Endodermal cell (in vitro differentiated cells): Measurements from ENCODE around the gene SPIN1. TPM values are rescaled to one million over a fixed set of nuclear protein-coding genes. Genes with fewer than 3 reads are reported as not detected.

Experiments
- DNase-seq: peaks from one replicate; pipeline ENCODE4 v3.0.0-alpha.2; 2017
- H3K27ac ChIP-seq: 2 replicates; pipeline ENCODE4 v1.5.1; 2013; ENCODE audit warnings: mild to moderate bottlenecking, low read depth, low read length, moderate library complexity
- H3K27me3 ChIP-seq: 2 replicates; pipeline ENCODE4 v1.6.1; 2013; ENCODE audit warnings: mild to moderate bottlenecking, low read length, moderate library complexity; ENCODE audit not compliant: insufficient read depth, control insufficient read depth, poor library complexity, severe bottlenecking
- H3K36me3 ChIP-seq: 2 replicates; pipeline ENCODE4 v1.7.0; 2013; ENCODE audit warnings: mild to moderate bottlenecking, low read length, moderate library complexity; ENCODE audit not compliant: control insufficient read depth, insufficient read depth
- H3K4me1 ChIP-seq: one replicate; pipeline ENCODE4 v1.7.0; 2013; ENCODE audit warnings: low read length; ENCODE audit not compliant: control insufficient read depth, insufficient read depth
- H3K4me3 ChIP-seq: 2 replicates; pipeline ENCODE4 v1.5.1; 2013; ENCODE audit warnings: mild to moderate bottlenecking, low read length, moderate library complexity
- H3K9ac ChIP-seq: 2 replicates; pipeline ENCODE4 v1.6.1; 2013; ENCODE audit warnings: mild to moderate bottlenecking, low read length, moderate library complexity; ENCODE audit not compliant: poor library complexity, severe bottlenecking; ENCODE audit errors: extremely low read depth
- H3K9me3 ChIP-seq: 2 replicates; pipeline ENCODE4 v1.6.1; 2013; ENCODE audit warnings: mild to moderate bottlenecking, low read length, moderate library complexity; ENCODE audit not compliant: control insufficient read depth
- H3K27ac Mint-ChIP-seq: 2 replicates; pipeline ENCODE4 v1.8.0; 2020; ENCODE audit warnings: mixed read lengths
- H3K27me3 Mint-ChIP-seq: 2 replicates; pipeline ENCODE4 v1.8.0; 2021; ENCODE audit warnings: mild to moderate bottlenecking, mixed read lengths; ENCODE audit not compliant: insufficient read depth
- H3K36me3 Mint-ChIP-seq: 2 replicates; pipeline ENCODE4 v1.8.0; 2020; ENCODE audit warnings: low read depth, mixed read lengths
- H3K4me1 Mint-ChIP-seq: 2 replicates; pipeline ENCODE4 v1.8.0; 2020; ENCODE audit warnings: mixed read lengths
- H3K4me3 Mint-ChIP-seq: 2 replicates; pipeline ENCODE4 v1.8.0; 2020; ENCODE audit warnings: mild to moderate bottlenecking, moderate library complexity, mixed read lengths
- H3K9me3 Mint-ChIP-seq: 2 replicates; pipeline ENCODE4 v1.8.0; 2020; ENCODE audit warnings: mild to moderate bottlenecking, mixed read lengths
- CTCF ChIP-seq: fragments of 200-600 bp; sonication (generic); conservative IDR thresholded peaks from 2 replicates; pipeline ENCODE4 v1.5.0; 2021; ENCODE audit warnings: antibody characterized with exemption, mild to moderate bottlenecking
- WGBS, 2 experiments: methylation state at CpG; one replicate each; pipeline versions ENCODE4 v1.1.5 to v1.1.7; 2013; ENCODE audit warnings: missing lambda C conversion rate in 2 of 2, mixed read lengths in 1 of 2; ENCODE audit not compliant: insufficient coverage in 1 of 2, insufficient read length in 1 of 2; 5-methylcytosine and 5-hydroxymethylcytosine counted together
- total RNA-seq, 2 donors: library from RNA; stranded (reverse); fragmentation: NEBNext Ultra II Directional in 1 of 2; extraction: Animal tissue kit (Norgen Biotek cat#: 25700) in 1 of 2; gene quantifications; 2 replicates in 1 of 2; 3 replicates in 1 of 2; pipeline ENCODE4 v1.2.1, GENCODE V29; 2021

The SPIN1 gene
- total RNA-seq, 2 donors from 2014 or later, result 117 to 129 TPM

DNA sequence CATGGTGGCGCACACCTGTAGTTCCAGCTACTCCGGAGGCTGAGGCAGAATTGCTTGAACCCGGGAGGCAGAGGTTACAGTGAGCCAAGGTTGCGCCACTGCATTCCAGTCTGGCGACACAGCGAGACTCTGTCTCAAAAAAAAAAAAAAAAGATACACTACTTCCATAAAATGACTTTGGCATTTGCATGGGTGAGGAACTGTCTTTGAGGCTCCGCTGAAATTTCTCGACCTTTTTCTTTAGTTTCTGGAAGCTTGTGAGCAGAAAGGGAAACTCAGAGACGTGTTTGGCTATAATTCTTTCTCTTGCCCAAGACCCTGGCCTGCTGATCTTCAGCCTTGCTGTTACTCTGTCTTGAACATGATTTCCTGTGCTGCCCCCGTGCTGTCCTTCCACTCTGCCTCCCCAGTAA lies 37.3 kb downstream of the SPIN1 start:
- Mint-ChIP-seq H3K27me3 (no peaks in the 10 kb centered on the region), H3K4me3 (no peak overlapping the region), H3K36me3 (peaks cover 44% of the 10 kb centered on the region), H3K4me1 (peaks cover 5% of the 10 kb centered on the region), H3K27ac (peak overlapping the region; percentile 45), H3K9me3 (peaks cover 11% of the 10 kb centered on the region)
- no peak overlapping the region for H3K27ac ChIP-seq
- no peaks in the 10 kb centered on the region for H3K4me1 ChIP-seq
- WGBS, 2 experiments, result 84 to 92% methylated on average over 8 to 10 of the region's 10 CpGs
- no peak for TF ChIP-seq CTCF
- no peak overlapping the region for H3K9ac ChIP-seq
- no peak overlapping the region for H3K4me3 ChIP-seq
- H3K36me3 ChIP-seq, result peaks cover 78% of the 10 kb centered on the region
- H3K9me3 ChIP-seq, result peaks cover 28% of the 10 kb centered on the region
- DNase-seq, result no peak
- H3K27me3 ChIP-seq, result no peaks in the 10 kb centered on the region

DNA sequence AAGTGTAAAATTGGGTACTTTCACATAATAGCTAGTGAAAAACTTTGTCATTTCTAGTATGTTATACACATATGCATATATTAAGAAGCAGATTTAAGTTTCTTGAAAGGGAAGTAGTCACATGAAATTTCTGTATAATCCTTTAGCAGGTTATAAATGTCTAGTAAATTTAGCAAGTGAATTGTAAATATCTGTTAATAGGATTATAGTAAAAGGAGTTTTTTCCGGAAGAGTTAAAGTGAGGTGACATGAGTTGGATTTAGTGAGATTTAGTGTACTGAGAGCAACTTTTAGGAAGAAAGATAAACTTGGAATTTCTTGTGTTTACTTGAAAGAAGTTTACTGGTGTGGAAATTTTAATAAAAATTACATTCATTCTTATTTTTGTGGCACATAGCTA lies 38.4 kb downstream of the SPIN1 start:
- Mint-ChIP-seq H3K4me1 (peaks cover 5% of the 10 kb centered on the region), H3K4me3 (no peak overlapping the region), H3K27me3 (no peaks in the 10 kb centered on the region), H3K27ac (no peak overlapping the region), H3K9me3 (no peaks in the 10 kb centered on the region), H3K36me3 (peaks cover 39% of the 10 kb centered on the region)
- Histone ChIP-seq H3K27me3 (no peaks in the 10 kb centered on the region), H3K9ac (no peak overlapping the region), H3K36me3 (peaks cover 76% of the 10 kb centered on the region), H3K4me1 (no peaks in the 10 kb centered on the region), H3K4me3 (no peak overlapping the region), H3K27ac (no peak overlapping the region), H3K9me3 (peaks cover 17% of the 10 kb centered on the region)
- 89 to 92% methylated on average over 1 of the region's 1 CpG for WGBS, 2 experiments
- no peak for TF ChIP-seq CTCF
- no peak for DNase-seq

- no peaks in the 10 kb centered on the region for H3K9me3 Mint-ChIP-seq
- Histone ChIP-seq H3K27ac (no peak overlapping the region), H3K4me3 (no peak overlapping the region), H3K9me3 (no peaks in the 10 kb centered on the region), H3K4me1 (no peaks in the 10 kb centered on the region), H3K36me3 (peaks cover 72% of the 10 kb centered on the region), H3K9ac (no peak overlapping the region), H3K27me3 (no peaks in the 10 kb centered on the region)
- no peak for DNase-seq
- peaks cover 47% of the 10 kb centered on the region for H3K36me3 Mint-ChIP-seq
- 83 to 96% methylated on average over 1 to 3 of the region's 3 CpGs for WGBS, 2 experiments
- no peaks in the 10 kb centered on the region for H3K27me3 Mint-ChIP-seq
- H3K4me3 Mint-ChIP-seq, result no peak overlapping the region
- TF ChIP-seq CTCF, result no peak
- H3K27ac Mint-ChIP-seq, result no peak overlapping the region
- peaks cover 5% of the 10 kb centered on the region for H3K4me1 Mint-ChIP-seq
Measured at GRCh38 chr9:88429595-88430430, 41.6 kb downstream of the SPIN1 start.
